HCT116 (cell line): Measurements from ENCODE around the gene CCZ1.
"Not testable (repeated sequence)": the region's sequence is repeated elsewhere in the genome, so short reads cannot be mapped to it uniquely, and the experiment has no call there.

Experiments
- POLR2A ChIP-seq: IDR thresholded peaks from 2 replicates; pipeline ENCODE4 v1.7.0; 2011; ENCODE audit warnings: borderline replicate concordance; ENCODE audit not compliant: insufficient read depth, insufficient read length; ENCODE audit errors: extremely low read depth
- POLR2AphosphoS5 ChIP-seq: IDR thresholded peaks from 2 replicates; pipeline ENCODE4 v1.6.1; 2011; ENCODE audit warnings: mild to moderate bottlenecking, low read depth, low read length, moderate library complexity
- ZFX ChIP-seq: fragments of 450-650 bp; IDR thresholded peaks from 2 replicates; pipeline ENCODE4 v1.6.1; 2017
- TF ChIP-seq, protein P1 (sequence below), 3 experiments: fragments of 200-600 bp in 1 of 3; sonication (generic) in 1 of 3; IDR thresholded peaks in 2 of 3; conservative IDR thresholded peaks in 1 of 3; 2 replicates each; pipeline ENCODE4 v1.5.1; 2012 to 2017; ENCODE audit warnings: low read depth in 2 of 3, low read length in 2 of 3, antibody characterized with exemption in 1 of 3, borderline replicate concordance in 1 of 3, control low read depth in 1 of 3, mild to moderate bottlenecking in 1 of 3, mixed read lengths in 1 of 3, mixed run types in 1 of 3, moderate library complexity in 1 of 3; ENCODE audit not compliant: insufficient read depth in 1 of 3

DNA sequence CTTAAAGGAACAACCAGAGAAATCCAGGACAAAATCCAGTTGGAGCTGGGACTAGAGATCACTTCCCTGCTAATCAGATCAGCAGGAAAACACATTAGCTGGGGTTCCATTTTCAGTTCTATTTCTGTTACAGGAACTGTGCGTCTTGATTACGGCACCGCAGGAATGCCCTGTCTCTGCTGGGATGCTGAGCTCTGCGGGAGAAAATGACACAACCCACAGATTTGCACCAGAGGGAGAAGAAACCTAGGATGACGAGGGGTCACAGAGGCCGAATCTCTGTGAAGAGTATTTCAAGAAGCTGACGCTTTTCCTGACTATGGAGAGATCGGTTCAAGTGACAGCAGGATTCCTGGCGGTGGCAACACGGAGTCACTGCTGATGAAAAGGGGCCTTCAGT is 31.8 kb downstream of the CCZ1 start:
- not testable (repeated sequence) for TF ChIP-seq POLR2AphosphoS5, ZFX, POLR2A
- TF ChIP-seq, protein P1, sequence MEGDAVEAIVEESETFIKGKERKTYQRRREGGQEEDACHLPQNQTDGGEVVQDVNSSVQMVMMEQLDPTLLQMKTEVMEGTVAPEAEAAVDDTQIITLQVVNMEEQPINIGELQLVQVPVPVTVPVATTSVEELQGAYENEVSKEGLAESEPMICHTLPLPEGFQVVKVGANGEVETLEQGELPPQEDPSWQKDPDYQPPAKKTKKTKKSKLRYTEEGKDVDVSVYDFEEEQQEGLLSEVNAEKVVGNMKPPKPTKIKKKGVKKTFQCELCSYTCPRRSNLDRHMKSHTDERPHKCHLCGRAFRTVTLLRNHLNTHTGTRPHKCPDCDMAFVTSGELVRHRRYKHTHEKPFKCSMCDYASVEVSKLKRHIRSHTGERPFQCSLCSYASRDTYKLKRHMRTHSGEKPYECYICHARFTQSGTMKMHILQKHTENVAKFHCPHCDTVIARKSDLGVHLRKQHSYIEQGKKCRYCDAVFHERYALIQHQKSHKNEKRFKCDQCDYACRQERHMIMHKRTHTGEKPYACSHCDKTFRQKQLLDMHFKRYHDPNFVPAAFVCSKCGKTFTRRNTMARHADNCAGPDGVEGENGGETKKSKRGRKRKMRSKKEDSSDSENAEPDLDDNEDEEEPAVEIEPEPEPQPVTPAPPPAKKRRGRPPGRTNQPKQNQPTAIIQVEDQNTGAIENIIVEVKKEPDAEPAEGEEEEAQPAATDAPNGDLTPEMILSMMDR (IDR thresholded peaks at IDR 0.05 in 2 of 3, conservative IDR thresholded peaks at IDR 0.05 in 1 of 3; ENCODE audit: borderline replicate concordance in 1 of 3, insufficient read depth in 1 of 3, low read depth in 2 of 3, low read length in 2 of 3): not testable (repeated sequence)
